Neural cell (in vitro differentiated cells): ENCODE measurements around the gene IFTAP.

ENCODE experiments used
- CTCF ChIP-seq: fragments of 450-650 bp; IDR thresholded peaks from 2 replicates; pipeline ENCODE4 v1.5.1; 2014; ENCODE audit warnings: antibody characterized with exemption, mild to moderate bottlenecking, moderate library complexity; ENCODE audit not compliant: poor library complexity, severe bottlenecking
- EP300 ChIP-seq: fragments of 450-650 bp; conservative IDR thresholded peaks from 2 replicates; pipeline ENCODE4 v1.6.1; 2014; ENCODE audit warnings: antibody characterized with exemption, mild to moderate bottlenecking, moderate library complexity; ENCODE audit not compliant: poor library complexity, severe bottlenecking
- EZH2 ChIP-seq: fragments of 200-600, 300-800 bp; shearing (Covaris generic), sonication (generic); IDR thresholded peaks from 2 replicates; pipeline ENCODE4 v1.6.1; 2014; ENCODE audit warnings: antibody characterized with exemption, low read length, borderline replicate concordance, mild to moderate bottlenecking; ENCODE audit not compliant: insufficient read depth, poor library complexity, severe bottlenecking
- MXI1 ChIP-seq: fragments of 450-650 bp; conservative IDR thresholded peaks from 2 replicates; pipeline ENCODE4 v1.6.1; 2014; ENCODE audit warnings: antibody characterized with exemption, mild to moderate bottlenecking; ENCODE audit not compliant: poor library complexity, severe bottlenecking
- POLR2AphosphoS5 ChIP-seq: IDR thresholded peaks from 2 replicates; pipeline ENCODE4 v1.6.1; 2012
- SMC3 ChIP-seq: fragments of 450-650 bp; conservative IDR thresholded peaks from 2 replicates; pipeline ENCODE4 v1.6.1; 2014; ENCODE audit warnings: antibody characterized with exemption, mild to moderate bottlenecking, moderate library complexity; ENCODE audit not compliant: poor library complexity
- TAF1 ChIP-seq: IDR thresholded peaks from 2 replicates; pipeline ENCODE4 v1.6.1; 2012; ENCODE audit warnings: low read depth
- TF ChIP-seq, protein P1 (sequence below): IDR thresholded peaks from 2 replicates; pipeline ENCODE4 v1.6.1; 2012; ENCODE audit warnings: borderline replicate concordance

- TF ChIP-seq CTCF (no peak), MXI1 (no peak), EP300 (no peak), EZH2 (no peak), SMC3 (no peak), POLR2AphosphoS5 (no peak), TAF1 (no peak)
- TF ChIP-seq, protein P1, sequence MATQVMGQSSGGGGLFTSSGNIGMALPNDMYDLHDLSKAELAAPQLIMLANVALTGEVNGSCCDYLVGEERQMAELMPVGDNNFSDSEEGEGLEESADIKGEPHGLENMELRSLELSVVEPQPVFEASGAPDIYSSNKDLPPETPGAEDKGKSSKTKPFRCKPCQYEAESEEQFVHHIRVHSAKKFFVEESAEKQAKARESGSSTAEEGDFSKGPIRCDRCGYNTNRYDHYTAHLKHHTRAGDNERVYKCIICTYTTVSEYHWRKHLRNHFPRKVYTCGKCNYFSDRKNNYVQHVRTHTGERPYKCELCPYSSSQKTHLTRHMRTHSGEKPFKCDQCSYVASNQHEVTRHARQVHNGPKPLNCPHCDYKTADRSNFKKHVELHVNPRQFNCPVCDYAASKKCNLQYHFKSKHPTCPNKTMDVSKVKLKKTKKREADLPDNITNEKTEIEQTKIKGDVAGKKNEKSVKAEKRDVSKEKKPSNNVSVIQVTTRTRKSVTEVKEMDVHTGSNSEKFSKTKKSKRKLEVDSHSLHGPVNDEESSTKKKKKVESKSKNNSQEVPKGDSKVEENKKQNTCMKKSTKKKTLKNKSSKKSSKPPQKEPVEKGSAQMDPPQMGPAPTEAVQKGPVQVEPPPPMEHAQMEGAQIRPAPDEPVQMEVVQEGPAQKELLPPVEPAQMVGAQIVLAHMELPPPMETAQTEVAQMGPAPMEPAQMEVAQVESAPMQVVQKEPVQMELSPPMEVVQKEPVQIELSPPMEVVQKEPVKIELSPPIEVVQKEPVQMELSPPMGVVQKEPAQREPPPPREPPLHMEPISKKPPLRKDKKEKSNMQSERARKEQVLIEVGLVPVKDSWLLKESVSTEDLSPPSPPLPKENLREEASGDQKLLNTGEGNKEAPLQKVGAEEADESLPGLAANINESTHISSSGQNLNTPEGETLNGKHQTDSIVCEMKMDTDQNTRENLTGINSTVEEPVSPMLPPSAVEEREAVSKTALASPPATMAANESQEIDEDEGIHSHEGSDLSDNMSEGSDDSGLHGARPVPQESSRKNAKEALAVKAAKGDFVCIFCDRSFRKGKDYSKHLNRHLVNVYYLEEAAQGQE = no peak
Measured at GRCh38 chr11:36623494-36623893, 29.2 kb downstream of the IFTAP start.
